Fibroblast of the aortic adventitia (primary cell): ENCODE data around the gene ANO5. TPM values are rescaled to one million over a fixed set of nuclear protein-coding genes. Genes with fewer than 3 reads are reported as not detected.
A peak's percentile ranks its signal among the peaks of the same experiment; 100 is the strongest.

ENCODE experiments used
- DNase-seq: peaks from one replicate; pipeline ENCODE4 v3.0.0-alpha.2; 2010; ENCODE audit warnings: low read depth
- H3K4me3 ChIP-seq: 2 replicates; pipeline ENCODE4 v1.5.1; 2011; ENCODE audit warnings: low read depth, mild to moderate bottlenecking, control low read depth, low read length, moderate library complexity
- CTCF ChIP-seq: IDR thresholded peaks from 2 replicates; pipeline ENCODE4 v1.5.1; 2011; ENCODE audit warnings: mild to moderate bottlenecking, low read length, control low read depth, inconsistent platforms; ENCODE audit not compliant: insufficient read depth
- total RNA-seq: library from RNA; depleted of rRNA; stranded (reverse); fragments of >200 nt; gene quantifications from 2 replicates; pipeline ENCODE4 v1.2.3, GENCODE V29; 2012; ENCODE audit warnings: low replicate concordance

The ANO5 gene
- total RNA-seq, 1 donor, result not detected

GRCh38 chr11:22317656-22318055, 124.8 kb downstream of the ANO5 start:
- no peak for TF ChIP-seq CTCF
- no peak for DNase-seq

GRCh38 chr11:22331771-22332170, 138.9 kb downstream of the ANO5 start:
- H3K4me3 ChIP-seq, result no peak overlapping the region
- no peak for DNase-seq

More at GRCh38 chr11:22317656-22318055, 124.8 kb downstream of the ANO5 start:
- no peak overlapping the region for H3K4me3 ChIP-seq

More at GRCh38 chr11:22331771-22332170, 138.9 kb downstream of the ANO5 start:
- TF ChIP-seq CTCF, result peak; percentile 3

Other genes with a start within 250 kb of the ANO5 start
- gene SLC17A6, start 145.3 kb downstream of the ANO5 start, total RNA-seq, result not detected in 2 replicates